NCI-H446 (cell line): ENCODE measurements around the gene SUGCT.

ENCODE experiments used
- DNase-seq, 2 experiments: peaks; one replicate each; lab custom pipeline; 2025; lab: John Stamatoyannopoulos, UW

The SUGCT gene

GRCh38 chr7:40777730-40778312 lies 643.0 kb downstream of the SUGCT start:
- DNase-seq, result no peak

- DNase-seq, result no peak
These were observed 645.7 kb downstream of the SUGCT start for GRCh38 chr7:40780460-40780859.

GRCh38 chr7:40782836-40783235 lies 648.0 kb downstream of the SUGCT start:
- DNase-seq, result no peak

GRCh38 chr7:40784176-40784575 lies 649.4 kb downstream of the SUGCT start:
- DNase-seq, result no peak

- DNase-seq, result no peak
These were observed 652.1 kb downstream of the SUGCT start for GRCh38 chr7:40786909-40787308.

GRCh38 chr7:40793132-40793531 lies 658.3 kb downstream of the SUGCT start:
- no peak for DNase-seq

- DNase-seq, result no peak
These were observed 660.8 kb downstream of the SUGCT start for GRCh38 chr7:40795607-40796006.

GRCh38 chr7:40796723-40797122 lies 661.9 kb downstream of the SUGCT start:
- no peak for DNase-seq

- no peak for DNase-seq
These were observed 663.8 kb downstream of the SUGCT start for GRCh38 chr7:40798613-40799012.

- DNase-seq, result no peak
These were observed 664.9 kb downstream of the SUGCT start for GRCh38 chr7:40799493-40800403.

GRCh38 chr7:40800771-40801170 lies 666.0 kb downstream of the SUGCT start:
- DNase-seq, result no peak

GRCh38 chr7:40802497-40802896 lies 667.7 kb downstream of the SUGCT start:
- no peak for DNase-seq

GRCh38 chr7:40804477-40805215 lies 669.8 kb downstream of the SUGCT start:
- DNase-seq, result no peak

GRCh38 chr7:40805361-40805760 lies 670.6 kb downstream of the SUGCT start:
- no peak for DNase-seq

- DNase-seq, result no peak
These were observed 673.7 kb downstream of the SUGCT start for GRCh38 chr7:40808378-40808942.

GRCh38 chr7:40810274-40810673 lies 675.5 kb downstream of the SUGCT start:
- DNase-seq, result no peak

- no peak for DNase-seq
These were observed 676.9 kb downstream of the SUGCT start for GRCh38 chr7:40811666-40812065.

- DNase-seq, result no peak
These were observed 680.2 kb downstream of the SUGCT start for GRCh38 chr7:40815022-40815421.

- no peak for DNase-seq
These were observed 680.7 kb downstream of the SUGCT start for GRCh38 chr7:40815512-40815911.

GRCh38 chr7:40822861-40823260 lies 688.1 kb downstream of the SUGCT start:
- no peak for DNase-seq

GRCh38 chr7:40824461-40824860 lies 689.7 kb downstream of the SUGCT start:
- DNase-seq, result no peak

- no peak for DNase-seq
These were observed 691.8 kb downstream of the SUGCT start for GRCh38 chr7:40826411-40827221.
